Measurements from ENCODE around the gene TGFBR3.
"Not testable (repeated sequence)": the region's sequence is repeated elsewhere in the genome, so short reads cannot be mapped to it uniquely, and the experiment has no call there.

The TGFBR3 gene

DNA sequence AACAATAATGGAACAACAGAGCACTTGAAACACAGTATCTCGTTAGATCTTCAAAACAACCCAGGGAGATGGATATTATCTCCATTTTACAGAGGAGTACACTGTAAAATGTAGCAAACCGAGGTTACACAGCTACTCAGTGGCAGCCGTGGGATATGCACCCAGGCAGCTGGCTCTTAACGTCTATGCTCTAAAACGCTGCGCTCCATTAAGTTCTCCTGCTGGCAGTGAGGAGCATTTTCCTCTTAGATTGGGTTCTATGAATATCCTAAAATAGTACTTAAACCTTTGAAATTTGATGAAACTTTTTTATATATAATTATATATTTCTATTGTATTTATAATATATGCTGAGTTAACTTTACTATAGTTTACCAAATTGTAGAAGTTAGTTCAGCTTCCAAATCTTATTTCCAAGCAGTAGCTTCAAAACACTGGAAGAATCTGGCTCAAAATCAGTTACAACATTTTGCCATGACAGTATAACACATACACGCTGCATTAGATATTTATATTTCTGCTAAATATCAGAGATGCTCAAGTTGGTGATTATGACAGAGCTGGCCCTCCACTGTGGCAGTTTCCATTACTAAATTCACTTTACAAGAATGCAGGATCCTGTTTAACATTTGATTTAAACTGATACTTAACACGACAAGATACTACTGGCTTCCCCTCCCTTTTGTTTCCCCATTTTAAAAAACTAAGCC is 49.5 kb downstream of the TGFBR3 start:
- DNase-seq, result no peak
- Histone ChIP-seq H3K27ac (ENCODE audit: insufficient read depth, low read length, poor library complexity, severe bottlenecking) (no peak overlapping the region), H3K27me3 (replicated peaks; ENCODE audit: control insufficient read depth, insufficient read depth, low read length, poor library complexity, severe bottlenecking) (no peaks in the 10 kb centered on the region), H3K36me3 (ENCODE audit: control insufficient read depth, insufficient read depth, low read length) (no peaks in the 10 kb centered on the region), H3K9me3 (ENCODE audit: control insufficient read depth, low read length) (no peaks in the 10 kb centered on the region), H3K4me1 (ENCODE audit: control insufficient read depth, insufficient read depth, low read length, poor library complexity, severe bottlenecking) (no peaks in the 10 kb centered on the region), H3K4me3 (ENCODE audit: insufficient read depth, low read depth, low read length, poor library complexity, severe bottlenecking) (no peak overlapping the region)

DNA sequence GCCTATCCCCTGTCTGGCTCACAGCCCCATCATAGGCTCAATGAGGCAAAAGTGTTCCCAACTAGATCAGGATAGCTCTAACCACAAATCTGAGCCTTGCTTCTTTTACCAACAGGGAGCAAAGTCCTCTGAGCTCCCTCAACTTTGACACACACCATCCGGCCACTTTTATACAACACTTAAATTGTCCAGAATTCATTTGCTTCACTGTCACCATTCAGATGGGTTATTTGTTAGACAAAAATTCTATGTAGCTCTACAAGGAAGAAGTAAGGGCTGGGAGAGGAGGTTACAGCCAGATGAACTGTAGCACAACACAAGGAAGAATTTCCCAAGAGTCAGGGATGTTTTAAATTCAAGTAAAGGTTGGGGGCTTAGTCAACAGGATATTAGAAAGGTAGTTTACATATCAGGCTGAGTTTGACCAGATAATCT is 50.8 kb downstream of the TGFBR3 start:
- no peaks in the 10 kb centered on the region for H3K36me3 ChIP-seq (ENCODE audit: control insufficient read depth, insufficient read depth, low read length)
- H3K4me3 ChIP-seq (ENCODE audit: insufficient read depth, low read depth, low read length, poor library complexity, severe bottlenecking), result no peak overlapping the region
- H3K27me3 ChIP-seq (replicated peaks; ENCODE audit: control insufficient read depth, insufficient read depth, low read length, poor library complexity, severe bottlenecking), result no peaks in the 10 kb centered on the region
- H3K4me1 ChIP-seq (ENCODE audit: control insufficient read depth, insufficient read depth, low read length, poor library complexity, severe bottlenecking), result peaks cover 8% of the 10 kb centered on the region
- no peak for DNase-seq
- H3K27ac ChIP-seq (ENCODE audit: insufficient read depth, low read length, poor library complexity, severe bottlenecking), result no peak overlapping the region
- no peaks in the 10 kb centered on the region for H3K9me3 ChIP-seq (ENCODE audit: control insufficient read depth, low read length)

DNA sequence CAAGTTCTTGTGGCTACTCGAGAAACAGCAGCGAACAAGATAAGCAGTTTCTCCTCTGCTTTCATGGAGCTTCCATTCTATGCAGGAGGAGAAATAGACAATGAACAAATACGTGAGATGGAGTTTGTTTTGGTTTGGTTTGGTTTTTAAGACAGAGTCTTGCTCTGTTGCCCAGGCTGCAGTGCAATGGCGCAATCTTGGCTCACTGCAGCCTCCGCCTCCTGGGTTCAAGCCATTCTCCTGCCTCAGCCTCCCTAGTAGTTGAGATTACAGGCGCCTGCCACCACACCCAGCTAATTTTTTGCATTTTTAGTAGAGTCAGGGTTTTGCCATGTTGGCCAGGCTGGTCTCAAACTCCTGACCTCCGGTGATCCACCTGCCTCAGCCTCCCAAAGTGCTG is 51.4 kb downstream of the TGFBR3 start:
- not testable (repeated sequence) for H3K36me3 ChIP-seq (ENCODE audit: control insufficient read depth, insufficient read depth, low read length); H3K4me3 ChIP-seq (ENCODE audit: insufficient read depth, low read depth, low read length, poor library complexity, severe bottlenecking)

DNA sequence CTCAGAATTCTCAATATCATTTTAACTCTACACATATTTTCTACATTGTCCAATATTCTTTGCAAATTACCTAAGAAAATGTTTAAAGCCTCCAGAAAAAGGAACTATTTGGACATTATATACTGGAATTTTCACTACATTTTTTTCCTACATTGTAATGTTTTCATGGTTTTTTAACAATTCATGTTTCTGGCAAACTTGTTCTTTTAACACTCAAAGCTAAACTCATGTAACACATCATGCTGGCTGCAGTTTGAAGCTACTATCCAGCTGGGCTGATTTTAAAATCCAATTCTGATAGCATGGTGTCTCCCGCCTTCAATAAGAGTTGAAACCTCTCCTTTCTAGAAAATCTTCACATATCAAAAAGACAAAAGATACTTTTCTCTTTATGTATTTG is 52.0 kb downstream of the TGFBR3 start:
- Histone ChIP-seq H3K27ac (ENCODE audit: insufficient read depth, low read length, poor library complexity, severe bottlenecking) (no peak overlapping the region), H3K36me3 (ENCODE audit: control insufficient read depth, insufficient read depth, low read length) (no peaks in the 10 kb centered on the region)
- DNase-seq, result no peak

More for the DNA sequence above, 51.4 kb downstream of the TGFBR3 start:
- DNase-seq; H3K27ac ChIP-seq (ENCODE audit: insufficient read depth, low read length, poor library complexity, severe bottlenecking); H3K27me3 ChIP-seq (replicated peaks; ENCODE audit: control insufficient read depth, insufficient read depth, low read length, poor library complexity, severe bottlenecking); H3K4me1 ChIP-seq (ENCODE audit: control insufficient read depth, insufficient read depth, low read length, poor library complexity, severe bottlenecking); H3K9me3 ChIP-seq (ENCODE audit: control insufficient read depth, low read length): not testable (repeated sequence)

DNA sequence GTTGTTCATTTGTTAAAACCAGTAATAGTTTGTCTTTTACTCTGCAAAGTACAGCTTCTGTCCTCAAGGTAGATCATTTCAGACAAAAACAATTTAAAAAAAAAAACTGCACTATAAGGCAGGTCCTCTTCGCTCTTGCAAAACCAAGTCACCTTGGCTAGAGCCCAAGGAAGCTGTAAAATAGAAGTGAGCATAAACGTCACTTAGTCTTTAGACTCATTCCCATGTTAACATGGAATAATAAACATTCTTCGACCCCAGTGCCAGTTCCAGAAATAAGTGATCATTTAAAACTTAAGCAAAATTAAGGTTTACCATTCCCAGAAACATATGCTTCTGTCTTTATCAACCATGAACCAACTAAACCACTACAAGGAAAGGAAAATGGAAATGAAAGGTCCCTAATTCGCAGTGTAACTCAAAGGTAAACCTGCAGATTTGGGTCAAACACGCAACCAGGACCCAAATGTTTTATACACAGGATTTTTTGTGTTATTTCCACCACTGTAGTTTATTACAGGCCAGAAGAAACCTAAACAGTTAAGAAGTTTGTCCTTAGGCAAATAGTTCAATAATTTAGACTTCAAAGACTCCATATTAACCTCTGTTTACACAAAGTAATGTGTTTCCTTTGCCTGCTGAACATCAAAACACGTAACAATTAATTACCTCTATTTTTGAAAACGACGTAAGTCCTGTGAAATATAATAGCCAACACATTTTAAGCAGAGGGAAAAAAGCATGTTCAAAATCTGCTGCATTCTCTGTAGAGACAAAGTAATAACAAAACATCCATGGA is 54.6 kb downstream of the TGFBR3 start:
- no peaks in the 10 kb centered on the region for H3K36me3 ChIP-seq (ENCODE audit: control insufficient read depth, insufficient read depth, low read length)

More for the DNA sequence above, 52.0 kb downstream of the TGFBR3 start:
- Histone ChIP-seq H3K4me3 (ENCODE audit: insufficient read depth, low read depth, low read length, poor library complexity, severe bottlenecking) (no peak overlapping the region), H3K4me1 (ENCODE audit: control insufficient read depth, insufficient read depth, low read length, poor library complexity, severe bottlenecking) (peaks cover 8% of the 10 kb centered on the region), H3K9me3 (ENCODE audit: control insufficient read depth, low read length) (no peaks in the 10 kb centered on the region), H3K27me3 (replicated peaks; ENCODE audit: control insufficient read depth, insufficient read depth, low read length, poor library complexity, severe bottlenecking) (no peaks in the 10 kb centered on the region)

DNA sequence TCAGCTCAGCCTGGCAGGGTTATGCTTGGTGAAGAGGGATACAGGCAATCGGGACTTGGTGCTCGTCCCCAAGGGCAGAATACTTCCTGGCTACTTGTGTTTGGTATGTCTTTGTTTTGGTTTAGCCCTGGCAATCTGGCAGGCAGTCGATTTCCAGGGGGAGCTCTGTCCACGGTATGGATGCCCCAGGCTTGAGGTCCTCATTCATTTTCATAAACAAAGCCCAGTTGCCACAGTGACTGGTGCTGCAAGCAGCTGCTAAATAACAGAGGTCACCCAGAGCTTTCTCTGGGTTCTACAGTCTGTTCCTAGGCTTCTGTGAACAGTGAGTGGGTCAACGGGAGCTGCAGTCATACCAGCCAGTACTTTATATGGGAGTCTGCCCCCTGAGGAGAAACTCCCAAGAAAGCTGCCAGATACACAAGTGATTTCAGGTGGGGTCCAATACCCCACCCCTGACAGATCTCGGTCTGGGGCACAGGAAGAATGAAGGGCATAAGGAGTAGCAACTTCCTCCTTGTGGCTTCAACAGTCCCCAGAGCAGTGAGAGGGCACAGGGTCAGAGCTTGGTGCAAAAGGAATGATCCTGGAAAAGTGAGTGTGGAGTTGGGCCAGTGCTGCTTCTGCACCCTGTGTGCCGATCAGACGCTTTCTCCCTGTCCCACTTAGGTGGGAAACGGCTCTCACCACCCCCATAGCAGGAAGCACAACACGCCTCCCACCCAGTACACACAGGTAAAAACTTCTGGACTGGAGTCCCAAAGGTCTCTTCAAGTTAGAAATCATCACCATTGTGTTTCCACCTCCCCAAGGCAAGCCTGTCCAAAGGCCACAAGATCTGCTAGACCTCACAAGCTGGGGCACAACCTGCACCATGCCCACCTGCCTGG is 55.5 kb downstream of the TGFBR3 start:
- Histone ChIP-seq H3K9me3 (ENCODE audit: control insufficient read depth, low read length) (no peaks in the 10 kb centered on the region), H3K4me1 (ENCODE audit: control insufficient read depth, insufficient read depth, low read length, poor library complexity, severe bottlenecking) (peaks cover 8% of the 10 kb centered on the region), H3K27me3 (replicated peaks; ENCODE audit: control insufficient read depth, insufficient read depth, low read length, poor library complexity, severe bottlenecking) (no peaks in the 10 kb centered on the region), H3K27ac (ENCODE audit: insufficient read depth, low read length, poor library complexity, severe bottlenecking) (no peak overlapping the region), H3K36me3 (ENCODE audit: control insufficient read depth, insufficient read depth, low read length) (no peaks in the 10 kb centered on the region), H3K4me3 (ENCODE audit: insufficient read depth, low read depth, low read length, poor library complexity, severe bottlenecking) (no peak overlapping the region)
- DNase-seq, result no peak

More for the DNA sequence above, 54.6 kb downstream of the TGFBR3 start:
- Histone ChIP-seq H3K27me3 (replicated peaks; ENCODE audit: control insufficient read depth, insufficient read depth, low read length, poor library complexity, severe bottlenecking) (no peaks in the 10 kb centered on the region), H3K9me3 (ENCODE audit: control insufficient read depth, low read length) (no peaks in the 10 kb centered on the region), H3K4me1 (ENCODE audit: control insufficient read depth, insufficient read depth, low read length, poor library complexity, severe bottlenecking) (peaks cover 8% of the 10 kb centered on the region), H3K27ac (ENCODE audit: insufficient read depth, low read length, poor library complexity, severe bottlenecking) (no peak overlapping the region), H3K4me3 (ENCODE audit: insufficient read depth, low read depth, low read length, poor library complexity, severe bottlenecking) (no peak overlapping the region)
- no peak for DNase-seq

DNA sequence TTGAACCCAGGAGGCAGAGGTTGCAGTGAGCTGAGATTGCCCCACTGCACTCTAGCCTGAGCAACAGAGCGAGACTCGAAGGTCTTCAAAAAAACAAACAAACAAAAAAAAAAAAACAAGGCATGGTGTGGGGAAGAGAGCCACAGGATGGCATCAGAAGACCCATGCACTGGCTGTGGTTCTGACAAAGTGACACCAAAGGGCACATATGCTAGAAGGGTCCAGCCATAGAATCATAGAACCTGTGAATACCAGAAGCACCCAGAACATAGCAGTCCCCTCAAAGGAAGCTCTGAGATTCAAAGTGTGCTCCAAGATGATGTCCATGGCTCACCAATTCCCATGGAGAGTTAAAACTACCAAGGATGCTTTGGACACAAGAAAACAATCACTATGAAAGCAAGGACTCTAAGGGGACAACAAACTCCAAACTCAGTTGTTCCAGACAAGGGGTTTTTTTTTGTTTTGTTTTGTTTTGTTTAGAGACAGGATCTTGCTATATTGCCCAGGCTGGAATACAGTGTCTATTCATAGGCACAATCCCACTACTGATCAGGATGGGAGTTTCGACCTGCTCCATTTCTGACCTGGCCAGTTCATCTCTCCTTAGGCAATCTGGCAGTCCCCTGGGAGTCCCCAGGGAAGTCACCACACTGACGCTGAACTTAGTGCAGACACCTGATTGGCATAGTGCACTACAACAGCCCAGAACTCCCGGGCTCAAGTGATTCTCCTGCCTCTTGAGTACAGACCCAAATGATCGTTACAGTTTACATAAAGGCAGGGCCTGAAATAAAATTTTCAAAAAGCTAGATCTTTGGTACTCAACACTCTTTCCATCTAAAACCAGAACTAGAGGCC is 56.4 kb downstream of the TGFBR3 start:
- H3K36me3 ChIP-seq (ENCODE audit: control insufficient read depth, insufficient read depth, low read length), result no peaks in the 10 kb centered on the region
- H3K9me3 ChIP-seq (ENCODE audit: control insufficient read depth, low read length), result no peaks in the 10 kb centered on the region
- no peak for DNase-seq
- peaks cover 8% of the 10 kb centered on the region for H3K4me1 ChIP-seq (ENCODE audit: control insufficient read depth, insufficient read depth, low read length, poor library complexity, severe bottlenecking)
- H3K27me3 ChIP-seq (replicated peaks; ENCODE audit: control insufficient read depth, insufficient read depth, low read length, poor library complexity, severe bottlenecking), result no peaks in the 10 kb centered on the region
- H3K4me3 ChIP-seq (ENCODE audit: insufficient read depth, low read depth, low read length, poor library complexity, severe bottlenecking), result no peak overlapping the region
- no peak overlapping the region for H3K27ac ChIP-seq (ENCODE audit: insufficient read depth, low read length, poor library complexity, severe bottlenecking)

DNA sequence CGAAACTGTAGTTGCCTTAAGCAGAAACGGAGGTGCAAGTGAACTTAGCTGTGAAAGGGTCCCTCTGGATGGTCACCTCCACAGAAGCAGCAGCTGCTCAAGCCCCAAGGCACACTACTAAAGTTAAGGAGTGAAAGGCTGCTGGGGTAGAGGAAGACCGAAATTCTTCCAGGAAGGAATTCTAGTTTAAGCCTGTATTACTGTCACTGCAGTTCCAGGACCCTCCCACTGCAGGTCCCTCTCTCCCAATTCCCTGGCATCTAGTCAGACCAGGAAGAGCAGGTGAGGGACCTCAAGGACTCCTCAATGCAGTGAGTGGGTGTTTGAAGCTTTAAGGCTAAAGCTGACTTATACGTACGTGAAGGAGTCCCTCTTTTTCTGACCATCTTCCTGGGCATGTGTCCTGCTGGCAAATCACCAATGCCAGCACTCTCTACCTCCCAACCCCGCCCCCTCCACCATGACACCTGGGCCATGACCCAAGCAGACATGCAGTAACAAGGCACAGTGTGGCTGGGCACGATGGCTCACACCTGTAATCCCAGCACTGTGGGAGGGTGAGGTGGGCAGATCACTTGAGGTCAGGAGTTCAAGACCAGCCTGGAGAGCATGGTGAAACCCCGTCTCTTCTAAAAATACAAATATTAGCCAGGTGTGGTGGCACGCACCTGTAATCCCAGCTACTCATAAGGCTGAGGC is 57.2 kb downstream of the TGFBR3 start:
- Histone ChIP-seq H3K9me3 (ENCODE audit: control insufficient read depth, low read length) (no peaks in the 10 kb centered on the region), H3K36me3 (ENCODE audit: control insufficient read depth, insufficient read depth, low read length) (no peaks in the 10 kb centered on the region), H3K27ac (ENCODE audit: insufficient read depth, low read length, poor library complexity, severe bottlenecking) (no peak overlapping the region), H3K4me1 (ENCODE audit: control insufficient read depth, insufficient read depth, low read length, poor library complexity, severe bottlenecking) (peaks cover 8% of the 10 kb centered on the region), H3K27me3 (replicated peaks; ENCODE audit: control insufficient read depth, insufficient read depth, low read length, poor library complexity, severe bottlenecking) (no peaks in the 10 kb centered on the region), H3K4me3 (ENCODE audit: insufficient read depth, low read depth, low read length, poor library complexity, severe bottlenecking) (no peak overlapping the region)
- DNase-seq, result no peak

All from effector memory CD4-positive, alpha-beta T cell (primary cell).